SKM-1 (cell line): Measurements from ENCODE around the gene SNRNP200.

ENCODE experiments used
- DNase-seq: peaks from one replicate; lab custom pipeline; 2025; ENCODE audit not compliant: unreplicated experiment; lab: John Stamatoyannopoulos, UW

The SNRNP200 gene

DNA sequence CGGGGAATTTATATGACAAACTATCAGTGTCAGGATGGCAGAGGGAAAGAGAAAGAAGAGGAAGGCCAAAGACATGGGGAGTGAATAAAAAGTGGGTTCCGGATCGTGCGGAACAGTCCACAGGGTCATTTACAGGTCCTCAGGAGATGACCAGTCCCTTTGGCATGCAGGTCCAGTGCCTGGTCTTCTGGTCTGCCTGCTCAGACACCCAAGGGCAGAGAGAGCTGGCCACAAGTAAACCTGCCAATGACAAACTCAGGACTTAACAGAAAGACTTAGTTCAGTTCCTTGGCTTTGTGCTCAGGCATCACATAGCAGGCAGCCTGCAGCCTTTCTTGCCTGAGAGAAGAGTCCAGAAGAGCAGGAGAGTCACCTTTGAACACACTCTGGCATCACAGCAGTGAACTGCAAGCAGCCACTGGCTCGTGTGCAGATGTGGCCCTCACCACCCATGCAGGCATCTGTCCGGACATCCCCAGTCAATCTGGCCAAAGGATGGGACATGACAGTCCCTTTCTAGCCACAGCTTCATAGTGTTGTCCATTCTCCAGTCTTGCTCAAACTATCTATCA lies 53.5 kb downstream of the SNRNP200 start:
- DNase-seq: no peak

DNA sequence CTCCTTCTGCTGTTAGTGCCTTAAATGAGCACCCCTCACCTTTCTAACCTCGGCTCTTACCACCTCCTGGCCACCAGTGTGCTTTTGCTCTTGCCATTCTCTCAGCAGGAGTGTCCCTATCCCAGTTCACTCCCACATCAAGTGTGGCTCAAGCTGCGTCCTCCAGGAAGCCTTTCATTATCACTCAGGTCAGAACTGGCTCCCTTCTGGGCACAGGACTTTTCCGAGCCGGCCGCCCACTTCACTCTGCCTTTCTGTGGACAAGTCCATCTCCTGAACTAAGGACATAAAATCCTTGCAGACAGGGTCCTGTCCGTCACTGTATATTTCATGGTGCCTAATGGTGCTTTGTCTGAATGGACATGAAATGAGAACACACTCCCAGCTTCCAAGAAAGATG lies 55.2 kb downstream of the SNRNP200 start:
- no peak for DNase-seq

DNA sequence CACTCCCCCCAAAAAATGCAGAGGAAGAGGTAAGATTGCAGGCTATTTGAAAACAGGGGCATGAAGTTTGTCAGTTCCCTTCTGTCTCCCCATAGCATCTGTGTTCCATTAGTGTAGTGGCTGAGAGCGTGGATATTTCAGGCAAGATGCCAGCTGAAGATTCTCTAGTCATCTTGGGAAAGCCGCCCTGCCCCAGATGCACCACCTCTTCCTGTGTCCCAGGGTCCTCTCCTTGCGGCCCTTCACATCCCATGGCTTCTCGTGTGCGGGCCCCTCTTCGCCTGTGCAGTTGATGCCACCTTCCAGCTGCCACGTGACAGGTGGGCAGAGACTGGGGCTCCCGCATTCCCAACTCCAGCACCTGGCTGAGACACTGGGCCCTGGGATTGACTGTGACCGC lies 55.7 kb downstream of the SNRNP200 start:
- no peak for DNase-seq

DNA sequence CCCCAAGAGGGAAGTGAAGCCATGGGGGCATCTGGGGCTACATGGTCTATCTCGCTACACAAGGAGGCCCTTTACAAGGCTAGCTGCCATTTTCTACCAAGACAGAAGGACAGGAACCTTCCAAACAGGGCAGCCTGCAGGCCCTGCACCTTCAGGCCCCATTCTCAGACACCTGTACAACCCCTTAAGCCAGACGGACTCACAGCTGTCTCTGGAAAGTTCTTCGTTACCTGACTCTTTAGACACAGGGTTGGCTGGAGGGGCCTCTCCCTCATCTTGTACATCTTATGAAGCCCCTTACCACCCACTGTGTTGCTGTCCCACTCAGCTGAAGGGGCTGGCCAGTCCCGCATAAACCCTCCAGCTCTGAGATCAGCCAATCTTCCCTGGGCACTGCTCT lies 56.7 kb downstream of the SNRNP200 start:
- no peak for DNase-seq

DNA sequence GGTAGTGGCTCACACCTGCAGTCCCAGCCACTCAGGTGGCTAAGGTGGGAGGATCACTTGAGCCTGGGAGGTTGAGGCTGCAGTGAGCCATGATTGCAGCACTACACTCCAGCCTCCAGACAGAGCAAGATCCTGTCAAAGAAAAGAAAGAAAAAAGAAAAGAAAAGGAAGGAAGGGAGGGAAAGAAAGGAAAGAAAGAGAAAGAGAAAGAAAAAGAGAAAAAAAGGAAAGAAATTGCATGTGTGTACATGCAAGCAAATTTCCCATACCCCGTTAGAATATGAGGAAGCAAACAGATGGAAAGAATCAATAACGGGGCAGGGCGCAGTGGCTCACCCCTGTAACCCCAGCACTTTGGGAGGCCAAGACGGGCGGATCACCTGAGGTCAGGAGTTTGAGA lies 57.5 kb downstream of the SNRNP200 start:
- no peak for DNase-seq

DNA sequence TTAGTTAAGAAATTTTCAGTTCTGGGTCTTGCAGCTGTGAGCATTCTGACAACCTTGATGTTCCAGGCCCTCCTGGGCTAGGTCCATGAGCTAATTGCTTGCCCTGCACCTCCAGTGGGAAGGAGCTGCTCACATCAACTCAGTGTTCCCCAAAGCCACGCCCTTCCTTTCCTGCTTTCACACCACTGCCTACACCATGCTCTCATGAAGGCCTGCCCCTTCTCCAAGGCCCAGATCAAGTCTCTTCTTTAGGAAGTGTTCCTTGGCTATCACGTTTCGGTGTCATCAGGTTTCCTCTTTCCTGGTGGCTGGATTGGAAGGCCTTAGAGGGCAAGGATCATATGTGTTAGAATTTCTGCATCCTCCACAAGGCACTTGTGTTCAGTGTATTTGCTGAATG lies 58.3 kb downstream of the SNRNP200 start:
- DNase-seq: no peak

DNA sequence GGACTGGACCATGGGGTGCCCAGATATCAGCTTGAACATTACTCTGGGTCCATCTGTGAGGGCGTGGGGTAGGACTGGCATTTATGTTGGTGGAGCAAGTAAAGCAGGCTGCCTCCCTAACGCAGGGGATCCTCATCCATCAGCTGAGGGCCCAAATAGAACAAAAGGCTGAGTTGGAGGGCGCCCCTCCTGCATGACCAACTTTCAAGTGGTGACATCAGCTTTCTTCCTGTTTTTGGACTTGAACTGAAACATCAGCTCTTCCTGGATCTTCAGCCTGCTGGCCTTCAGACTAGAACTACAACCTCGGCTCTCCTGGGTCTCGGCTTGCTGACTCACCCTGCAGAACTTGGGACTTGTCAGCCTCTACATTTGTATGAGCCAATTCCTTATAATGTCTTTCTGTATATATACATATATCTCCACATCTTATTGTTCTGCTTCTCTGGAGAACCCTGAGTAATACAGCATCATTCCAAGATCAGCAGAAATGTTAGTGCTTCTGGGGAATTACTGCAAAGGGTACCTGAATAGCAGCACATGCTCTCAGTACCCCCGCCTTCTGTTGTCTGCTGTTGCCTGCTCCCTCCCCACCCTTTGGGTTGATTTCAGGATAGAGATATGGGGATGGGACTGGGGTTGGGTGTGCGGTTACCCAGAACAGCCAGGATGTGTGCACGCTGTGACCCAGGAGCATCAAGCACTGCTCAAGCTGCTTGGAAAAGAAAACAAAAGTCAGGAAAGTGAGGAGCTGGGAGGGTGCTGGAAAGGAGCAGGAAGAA lies 59.5 kb downstream of the SNRNP200 start:
- peak; percentile 81 for DNase-seq

DNA sequence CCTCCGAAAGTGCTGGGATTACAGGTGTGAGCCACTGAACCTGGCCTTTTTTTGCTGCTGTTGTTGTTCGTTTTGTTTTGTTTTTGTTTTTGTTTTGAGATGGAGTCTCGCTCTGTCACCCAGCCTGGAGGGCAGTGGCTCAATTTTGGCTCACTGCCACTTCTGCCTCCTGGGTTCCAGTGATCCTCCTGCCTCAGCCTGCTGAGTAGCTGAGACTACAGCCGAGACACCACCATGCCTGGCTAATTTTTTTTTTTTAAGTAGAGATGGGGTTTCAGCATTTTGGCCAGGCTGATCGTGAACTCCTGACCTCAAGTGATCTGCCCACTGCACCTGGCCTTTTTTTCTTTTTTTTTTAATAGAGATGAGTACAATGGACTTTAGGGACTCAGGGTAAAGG lies 61.5 kb downstream of the SNRNP200 start:
- DNase-seq: no peak

DNA sequence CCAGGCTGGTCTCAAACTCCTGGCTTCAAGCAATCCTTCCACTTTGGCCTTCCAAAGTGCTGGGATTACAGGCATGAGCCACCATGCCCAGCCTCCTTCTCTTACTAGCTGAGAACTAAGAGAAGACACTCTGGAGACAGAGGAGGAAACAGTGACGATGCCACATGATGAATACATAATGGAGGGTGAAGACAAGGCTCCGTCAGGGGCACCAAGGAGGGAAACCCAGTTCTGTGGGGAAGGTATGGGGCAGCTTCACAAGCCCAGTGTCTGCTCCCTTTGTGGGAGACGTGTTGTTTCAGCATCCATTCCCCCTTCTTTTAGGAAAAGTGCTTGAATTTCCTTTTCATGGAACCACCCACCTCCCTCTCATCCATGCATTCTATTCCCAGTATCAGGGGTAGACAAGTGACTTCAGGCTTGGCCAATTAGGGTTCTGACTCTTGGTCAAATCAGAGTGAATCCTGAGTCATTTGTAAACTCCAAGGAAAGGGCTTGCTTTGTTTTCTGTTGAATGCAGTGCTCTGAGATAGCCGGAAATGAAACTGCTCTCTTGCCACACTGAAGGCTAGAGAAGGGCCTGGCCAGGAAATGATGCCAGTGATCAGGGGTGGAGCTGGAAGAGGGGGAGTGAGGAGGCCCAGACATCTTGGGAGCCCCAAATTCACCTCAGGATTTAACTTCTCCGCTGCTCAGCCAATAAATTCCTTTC lies 63.3 kb downstream of the SNRNP200 start:
- peak; percentile 77 for DNase-seq

DNA sequence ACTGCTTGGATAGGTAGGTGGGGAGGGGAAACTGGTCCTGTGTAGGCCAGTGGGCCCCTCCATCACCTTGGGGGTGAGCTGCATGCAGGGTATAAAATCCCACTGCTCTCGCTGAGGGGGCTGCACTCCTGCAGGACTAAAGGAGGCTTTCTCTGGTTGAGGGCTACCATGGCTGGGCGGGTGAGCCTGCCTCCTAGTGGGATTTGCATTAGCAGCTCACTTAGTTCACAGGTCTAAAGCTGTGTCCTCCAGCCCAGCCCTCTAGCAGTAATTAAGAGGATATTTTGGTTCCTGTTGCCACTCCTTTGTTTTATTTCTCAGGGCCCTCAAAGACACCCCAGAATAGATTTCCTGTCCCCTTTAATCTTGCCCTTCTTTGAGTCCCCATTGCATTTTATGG lies 64.1 kb downstream of the SNRNP200 start:
- no peak for DNase-seq

DNA sequence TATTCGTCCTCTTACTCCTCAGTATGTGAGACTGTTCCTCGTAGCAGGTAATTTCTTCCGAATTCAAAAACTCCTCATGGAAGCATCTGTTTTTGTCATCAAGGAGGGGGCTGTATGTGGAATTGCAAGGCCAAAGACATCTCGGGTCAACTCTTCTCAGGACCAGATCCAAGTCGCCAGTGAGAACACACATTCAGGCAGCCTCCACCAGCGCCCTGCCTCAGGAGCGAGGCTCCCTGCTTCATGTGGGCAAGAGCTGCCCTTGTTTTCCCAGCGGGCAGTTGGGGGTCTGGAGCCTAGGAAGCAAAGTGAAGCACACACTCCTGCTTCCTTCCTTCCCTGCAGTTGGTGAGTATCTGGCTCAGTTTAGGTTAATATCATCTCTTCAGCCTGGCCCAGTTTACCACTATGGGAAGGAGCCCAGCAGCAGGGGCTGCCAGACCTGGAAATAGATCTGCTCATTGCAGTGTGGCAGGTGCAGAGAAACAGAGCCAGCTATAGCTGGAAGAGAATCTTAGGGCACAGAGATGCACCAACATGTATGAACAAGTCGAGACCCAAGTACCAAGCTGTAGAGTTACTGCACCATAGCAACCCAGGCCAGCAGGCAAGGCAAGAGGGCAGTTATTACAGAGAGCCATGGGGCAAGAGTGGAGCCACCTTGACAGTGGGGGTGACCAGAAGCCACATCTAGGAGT lies 64.9 kb downstream of the SNRNP200 start:
- no peak for DNase-seq

DNA sequence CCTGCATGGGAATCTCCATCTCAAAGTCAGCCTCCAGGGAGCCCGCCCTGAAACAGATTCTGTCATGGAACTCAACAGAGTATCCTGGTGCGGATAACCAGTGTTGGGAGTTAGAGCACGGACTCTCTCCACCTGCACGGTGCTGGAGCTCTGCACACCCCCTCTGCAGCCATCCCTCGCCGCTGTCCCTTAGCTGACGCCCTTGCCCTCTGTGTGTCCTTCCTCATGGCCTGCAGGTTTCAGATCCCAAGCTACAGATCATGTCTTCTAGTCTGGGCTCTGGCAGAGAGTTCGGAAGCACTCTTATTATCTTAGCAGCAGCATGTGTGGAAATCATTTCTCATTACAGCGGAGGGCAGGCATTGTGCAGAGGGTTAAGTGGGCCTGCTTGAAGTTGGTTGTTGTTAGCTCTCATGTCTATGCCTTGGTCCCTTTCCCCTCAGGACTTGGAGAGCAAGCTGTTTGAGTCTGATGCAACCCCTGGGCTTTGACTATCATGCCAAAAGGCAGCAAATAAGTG lies 65.5 kb downstream of the SNRNP200 start:
- no peak for DNase-seq

DNA sequence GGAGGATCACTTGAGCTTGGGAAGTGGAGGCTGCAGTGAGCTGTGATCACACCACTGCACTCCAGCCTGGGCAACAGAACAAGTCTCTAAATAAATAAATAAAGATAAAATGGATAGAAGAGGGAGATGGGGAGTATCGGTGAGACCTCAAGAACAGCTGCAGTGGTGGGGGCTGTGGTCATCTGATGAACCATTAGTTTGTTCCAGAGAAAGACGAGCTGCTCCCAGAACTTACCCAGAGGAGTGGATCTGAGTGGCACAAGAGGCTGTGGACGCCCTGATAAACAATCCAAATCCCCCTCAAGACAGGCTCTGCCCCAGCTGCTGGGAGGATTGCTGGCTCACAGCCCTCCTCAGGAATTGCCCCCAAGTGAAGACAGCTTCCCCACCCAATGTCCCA lies 66.3 kb downstream of the SNRNP200 start:
- DNase-seq: no peak

DNA sequence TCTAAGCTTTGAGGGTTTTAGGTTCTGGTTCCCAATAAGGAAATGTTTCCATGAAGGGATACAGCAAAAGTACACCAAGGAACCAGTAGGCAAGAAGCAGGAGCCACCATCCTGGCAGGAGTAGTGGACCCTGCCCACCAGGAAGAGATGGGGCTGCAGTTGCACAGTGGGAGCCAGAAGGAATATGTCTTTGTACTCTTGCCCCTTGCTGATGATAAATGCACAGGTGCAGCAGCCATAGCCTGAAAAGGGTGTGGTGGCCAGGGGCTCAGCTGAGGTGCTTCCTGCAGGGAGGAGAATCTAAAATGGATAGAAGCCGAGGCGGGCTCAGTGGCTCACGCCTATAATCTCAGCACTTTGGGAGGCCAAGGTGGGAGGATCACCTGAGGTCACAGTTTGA lies 67.1 kb downstream of the SNRNP200 start:
- no peak for DNase-seq

DNA sequence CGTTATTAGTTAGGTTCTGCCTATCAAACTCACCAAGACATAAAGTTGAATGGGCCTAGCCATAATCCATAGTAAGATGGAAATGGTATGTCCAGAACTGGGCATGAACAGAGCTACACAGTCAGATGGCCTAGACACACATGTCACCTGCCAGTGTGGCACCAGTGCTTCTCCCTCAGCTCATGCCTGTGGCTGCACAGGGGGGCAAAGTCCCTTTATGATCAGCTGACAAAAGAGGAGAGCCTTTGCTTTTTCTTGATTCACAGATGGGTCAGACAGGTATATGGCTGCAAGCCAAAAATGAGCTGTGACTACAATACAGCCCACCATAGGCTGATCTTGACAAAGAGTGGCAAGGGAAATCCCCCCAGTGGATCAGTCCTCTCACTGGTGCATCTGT lies 68.5 kb downstream of the SNRNP200 start:
- no peak for DNase-seq

DNA sequence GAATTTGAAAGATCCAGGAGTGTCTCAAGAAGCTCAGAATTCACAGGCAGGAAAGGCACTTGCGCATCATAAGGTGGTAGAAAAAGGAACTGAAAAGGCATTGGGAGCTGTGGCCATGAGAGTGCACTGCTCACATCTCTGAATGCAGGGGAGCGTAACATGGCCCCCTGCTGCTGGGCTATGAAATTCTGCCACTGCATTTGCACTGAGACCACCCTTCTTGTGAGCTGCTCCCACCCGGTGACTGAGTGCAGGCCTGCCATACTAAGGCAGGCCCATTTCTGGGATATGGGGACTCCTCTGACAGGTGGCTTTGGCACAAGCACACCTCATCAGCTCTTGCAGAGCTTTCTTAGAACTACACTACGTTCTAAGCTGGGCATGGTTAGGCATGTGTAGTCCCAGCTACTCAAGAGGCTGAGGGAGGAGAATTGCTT lies 71.4 kb downstream of the SNRNP200 start:
- no peak for DNase-seq

DNA sequence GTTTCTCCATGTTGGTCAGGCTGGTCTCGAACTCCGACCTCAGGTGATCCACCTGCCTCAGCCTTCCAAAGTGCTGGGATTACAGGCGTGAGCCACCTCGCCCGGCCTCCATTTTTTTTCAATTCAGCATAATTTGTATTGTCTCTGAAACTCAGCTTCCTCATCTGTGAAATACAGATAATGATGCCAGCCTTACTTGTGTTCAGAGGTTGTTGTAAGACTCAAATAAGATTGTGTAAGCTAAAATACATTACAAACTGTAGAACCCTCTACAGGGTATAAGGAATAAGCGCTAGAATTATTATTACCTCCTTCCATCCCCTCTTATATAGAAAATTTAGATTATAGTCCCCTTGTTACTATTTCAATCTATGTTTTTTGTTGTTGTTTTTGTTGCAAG lies 71.9 kb downstream of the SNRNP200 start:
- DNase-seq: no peak

DNA sequence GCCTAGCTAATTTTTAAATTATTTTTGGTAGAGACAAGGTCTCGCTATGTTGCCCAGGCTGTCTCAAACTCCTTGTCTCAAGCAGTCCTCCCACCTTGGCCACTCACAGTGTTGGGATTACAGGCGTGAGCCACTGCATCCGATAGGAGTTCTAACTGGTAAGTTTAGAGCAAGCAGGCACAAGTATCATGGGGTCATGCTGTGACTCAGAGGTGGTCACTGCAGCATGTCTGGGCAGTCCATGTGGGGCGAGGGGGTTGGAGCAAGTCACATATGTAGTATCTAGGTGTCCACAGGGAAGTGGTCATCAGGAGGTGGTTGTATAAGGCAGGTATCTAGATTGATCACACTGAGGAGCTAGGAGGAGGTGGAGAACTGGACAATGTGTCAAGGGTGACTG lies 74.0 kb downstream of the SNRNP200 start:
- DNase-seq: no peak

DNA sequence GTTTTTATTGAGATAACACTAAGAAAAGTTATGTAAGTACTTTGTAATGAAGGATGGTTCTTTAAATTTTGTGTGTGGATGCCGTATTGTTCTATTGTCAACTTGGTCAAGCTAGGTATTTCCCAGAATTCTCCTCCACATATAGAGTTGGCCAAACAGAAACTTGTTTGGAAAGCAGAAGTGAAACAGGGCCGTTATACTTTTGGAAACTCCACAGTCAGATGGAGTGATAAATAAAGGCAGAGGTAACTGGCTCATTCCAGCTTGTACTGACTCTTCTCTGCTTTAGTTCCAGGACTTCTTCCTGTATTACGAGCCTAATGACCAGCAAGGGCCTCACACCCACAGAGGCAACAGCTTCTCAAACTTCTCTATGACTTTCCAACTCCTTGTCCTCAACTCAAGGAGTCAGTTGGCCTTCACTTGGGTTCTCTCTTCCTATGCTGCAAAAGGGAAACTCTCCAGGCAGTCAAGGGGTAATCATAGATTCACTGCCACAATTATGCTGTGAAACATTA lies 80.3 kb downstream of the SNRNP200 start:
- DNase-seq: peak; percentile 55
